ENCODE data around the gene TRIM17.

GRCh38 chr1:228400237-228400651 lies 16.4 kb downstream of the TRIM17 start:
- TF ChIP-seq ZNF266 (tag by site-specific recombination; IDR thresholded peaks at IDR 0.05; ENCODE audit: low read depth) (no peak), ZBTB1 (tag by site-specific recombination; IDR thresholded peaks at IDR 0.05) (no peak), KLF10 (tag by site-specific recombination; IDR thresholded peaks at IDR 0.05) (no peak), ZNF544 (tag by site-specific recombination; IDR thresholded peaks at IDR 0.05) (no peak), CTCF (tag by site-specific recombination; IDR thresholded peaks at IDR 0.05) (no peak), ZNF768 (tag by site-specific recombination; IDR thresholded peaks at IDR 0.05) (no peak), ZNF138 (tag by site-specific recombination; IDR thresholded peaks at IDR 0.05; ENCODE audit: borderline replicate concordance) (no peak)

Measured in HEK293 (cell line).